HG03025 (cell line): ENCODE measurements around the gene EPB41L4B.

Experiments
- ATAC-seq: cut with Tn5 transposase; IDR thresholded peaks from one replicate; pipeline ENCODE4 v1.9.1; 2021; ENCODE audit warnings: mild to moderate bottlenecking, moderate library complexity; ENCODE audit not compliant: unreplicated experiment, low FRiP score

Gene EPB41L4B

DNA sequence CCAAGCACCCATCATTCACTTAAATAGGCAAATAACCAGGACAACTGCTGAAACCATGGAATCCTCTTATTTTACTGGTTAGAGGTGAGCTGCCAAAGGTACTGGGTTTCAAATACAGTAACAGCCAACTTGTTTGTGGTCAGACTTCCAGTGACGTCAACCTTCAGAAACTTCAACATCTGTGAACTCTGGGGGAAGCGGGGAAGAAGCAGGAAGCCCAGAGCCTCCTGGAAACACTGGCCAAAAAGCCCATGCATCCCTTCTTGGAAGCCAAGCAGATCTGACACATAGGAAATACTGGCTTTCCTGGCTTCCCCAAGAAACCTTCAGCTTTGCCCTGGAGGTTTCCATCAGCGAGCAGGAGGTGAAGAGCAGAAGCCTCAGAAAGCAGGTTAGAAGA lies 148.9 kb downstream of the EPB41L4B start:
- ATAC-seq = no peak

DNA sequence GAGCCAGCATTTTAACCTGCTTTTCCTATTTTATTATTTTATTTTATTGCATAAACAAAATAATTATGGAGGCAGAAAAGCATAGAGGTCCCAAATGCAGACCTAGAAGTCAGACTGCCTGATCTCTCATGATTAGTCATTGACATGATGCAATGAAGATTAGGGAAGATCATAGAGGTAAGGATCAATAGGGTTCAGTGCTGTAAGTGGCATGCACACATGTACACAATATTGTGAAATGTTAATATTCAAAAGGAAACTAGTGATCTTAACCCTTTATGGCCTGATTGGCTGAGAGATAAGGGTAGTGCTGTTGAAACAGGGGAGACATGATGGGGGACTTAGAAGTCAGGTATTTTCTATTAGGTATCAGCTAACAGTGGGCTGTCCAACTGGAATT lies 152.7 kb downstream of the EPB41L4B start:
- no peak for ATAC-seq

DNA sequence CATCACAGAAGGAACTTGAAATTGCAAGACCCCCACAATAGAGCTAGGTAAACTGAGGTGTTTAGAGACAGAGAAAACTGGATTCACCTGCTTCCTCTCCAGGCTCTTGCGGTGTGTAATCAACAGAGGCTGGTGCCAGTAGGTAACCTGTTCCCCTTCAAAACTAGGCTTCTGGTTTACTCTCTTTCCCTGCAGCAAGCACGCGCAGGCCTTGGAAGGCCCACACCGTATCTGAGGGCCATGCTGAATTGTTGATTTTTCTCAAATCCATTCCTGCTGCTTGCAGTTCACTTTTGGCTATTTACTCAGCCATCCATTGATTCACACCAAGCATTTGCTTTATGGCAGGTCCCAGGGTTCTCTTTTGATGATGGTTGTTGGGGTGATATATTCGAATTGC lies 153.1 kb downstream of the EPB41L4B start:
- no peak for ATAC-seq

DNA sequence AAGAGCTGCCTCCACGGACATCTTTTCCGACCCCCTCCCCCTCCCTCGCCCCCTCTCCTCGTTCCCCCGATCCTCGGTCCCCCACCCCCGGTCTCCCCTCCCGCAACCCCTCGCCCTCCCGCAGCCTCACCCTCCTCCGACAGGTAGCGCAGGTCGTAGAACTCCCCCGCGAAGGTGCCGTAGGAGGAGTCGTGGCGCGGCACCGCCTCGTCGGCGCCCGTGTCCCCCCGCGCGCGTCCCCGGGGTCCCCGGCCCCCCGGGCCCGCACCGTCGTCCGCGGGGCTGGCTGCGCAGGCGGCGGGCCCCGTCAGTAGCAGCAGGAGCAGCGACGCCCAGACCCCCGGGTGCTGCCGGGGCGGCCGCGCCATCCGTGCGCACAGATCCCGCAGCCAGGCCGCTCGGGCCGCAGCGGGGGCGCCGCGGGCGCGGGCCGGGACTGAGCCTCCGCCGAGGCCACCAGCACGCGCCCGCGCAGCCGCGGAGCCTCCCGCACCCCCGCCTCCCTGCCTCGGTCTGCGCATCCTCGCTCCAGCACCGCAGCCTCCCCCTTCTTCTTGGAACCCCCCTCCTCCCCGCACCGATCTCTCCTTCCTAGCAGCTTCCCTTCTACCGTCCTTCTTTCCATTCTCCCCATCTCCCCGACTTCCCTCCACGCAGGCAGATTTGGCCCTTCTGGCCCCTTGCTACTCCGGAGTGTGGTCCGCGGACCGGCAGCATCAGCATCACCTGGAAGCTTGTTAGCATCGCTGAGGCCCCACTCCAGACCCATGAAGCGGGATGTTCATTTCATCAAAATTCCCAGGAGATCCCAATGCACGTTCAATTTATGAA lies 153.9 kb downstream of the EPB41L4B start, which contains the start of gene FRRS1L:
Gene FRRS1L (minus strand): TSS at position 479 of the 831 bp plus-strand sequence. CDS start 111 bp downstream, at position 368.
- no peak for ATAC-seq

DNA sequence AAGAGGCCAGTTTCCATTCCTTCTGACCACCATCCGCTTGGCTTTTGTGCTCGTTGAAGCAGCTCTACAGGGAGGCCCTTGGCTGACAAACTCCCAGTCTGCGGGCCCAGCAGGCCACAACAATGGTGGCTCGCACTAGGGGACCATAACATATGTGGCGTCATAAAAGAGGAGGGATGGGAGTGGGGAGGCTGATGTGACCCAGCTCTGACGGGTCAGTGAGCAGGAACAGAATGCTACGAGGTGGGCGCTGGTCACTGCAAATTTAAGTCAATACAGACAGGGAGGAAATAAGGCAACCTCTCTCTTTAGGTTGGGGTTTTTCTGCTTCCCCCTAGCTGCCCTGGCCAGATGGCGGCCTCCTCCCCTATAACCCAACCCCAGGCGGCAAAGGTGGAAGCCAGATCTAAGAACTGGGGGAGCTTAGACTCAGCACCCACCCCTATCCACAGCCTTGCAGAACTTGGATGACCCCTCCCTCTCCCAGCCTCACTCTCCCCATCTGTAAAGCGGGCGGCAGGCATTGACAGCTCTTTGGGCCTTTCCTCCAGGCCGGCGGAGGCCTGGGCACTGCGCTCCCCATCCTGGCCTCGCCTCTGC lies 154.6 kb downstream of the EPB41L4B start:
- ATAC-seq = no peak

DNA sequence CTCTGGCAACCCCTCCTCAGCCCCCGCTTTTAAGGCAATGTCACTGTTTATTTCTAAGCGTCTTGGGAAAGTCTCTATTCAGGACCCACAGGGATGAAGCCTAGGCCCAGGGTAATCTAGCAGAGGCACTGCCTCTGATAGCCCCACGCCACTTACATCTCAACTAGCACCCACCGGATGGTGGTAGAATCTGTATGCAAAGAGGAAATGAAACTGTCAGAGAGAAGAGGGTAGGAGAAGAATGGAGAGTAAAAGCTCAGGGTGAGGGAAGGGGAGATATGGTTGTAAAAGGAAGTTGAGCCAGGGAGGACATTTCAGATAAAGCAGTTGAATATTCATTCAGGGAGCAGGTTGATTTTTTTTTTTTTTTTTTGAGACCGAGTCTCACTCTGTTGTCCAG lies 156.8 kb downstream of the EPB41L4B start:
- ATAC-seq = peak; percentile 64

DNA sequence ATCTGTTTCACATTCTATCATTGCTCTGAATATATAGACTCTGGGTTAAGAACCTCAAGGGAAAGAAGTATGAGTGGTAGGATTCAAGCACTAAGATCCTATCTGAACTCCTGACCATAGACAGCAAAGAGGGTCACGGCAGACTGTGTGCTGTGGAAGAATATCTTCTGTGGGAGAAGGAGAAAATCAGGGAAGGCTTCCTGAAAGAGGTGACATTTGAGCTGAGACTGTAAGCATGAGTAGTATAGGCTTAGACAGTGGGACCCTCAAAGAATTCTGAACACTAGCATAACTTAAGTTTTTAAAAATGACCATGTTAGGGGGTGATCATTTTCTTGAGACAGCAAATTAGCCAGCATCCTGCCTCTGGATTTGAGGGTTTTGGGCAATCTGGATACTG lies 157.7 kb downstream of the EPB41L4B start:
- no peak for ATAC-seq

DNA sequence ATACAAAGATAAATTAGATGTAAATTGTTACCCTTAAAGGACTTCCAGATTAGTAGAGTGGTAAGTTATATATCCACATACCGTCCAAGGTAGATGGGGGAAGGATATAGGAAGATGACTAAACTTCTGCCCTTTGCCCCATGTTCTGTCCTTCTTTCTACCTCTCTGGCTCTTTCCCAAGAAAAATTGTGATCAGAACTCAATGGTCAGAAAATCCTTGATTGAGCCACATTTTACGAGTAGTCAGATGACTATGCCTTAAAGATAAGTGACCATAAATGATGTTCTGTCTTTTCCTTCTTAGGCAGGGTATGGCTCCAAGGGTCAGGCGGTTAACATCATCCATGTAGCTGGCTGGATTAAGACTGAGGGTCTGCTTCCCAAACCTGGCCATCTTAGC lies 158.2 kb downstream of the EPB41L4B start:
- ATAC-seq = no peak

DNA sequence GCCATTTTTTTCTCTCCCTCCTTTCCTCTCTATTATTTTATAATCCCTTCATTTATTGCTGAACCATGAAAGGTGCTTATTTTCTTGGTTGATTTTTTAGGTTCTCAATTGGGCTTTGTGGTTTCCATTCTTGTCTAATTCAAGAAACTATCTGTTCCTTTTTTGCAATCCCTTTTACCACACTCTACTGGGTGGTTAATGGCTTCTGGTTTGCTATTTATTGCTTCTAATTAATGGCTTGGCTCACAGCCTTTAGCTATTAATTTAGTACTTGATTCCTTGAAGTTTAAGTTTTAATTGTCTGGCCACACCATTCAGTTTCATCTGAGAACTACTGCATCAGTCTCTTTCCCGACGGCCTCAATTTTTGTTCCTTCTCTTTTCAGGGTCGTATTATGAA lies 159.4 kb downstream of the EPB41L4B start:
- no peak for ATAC-seq

DNA sequence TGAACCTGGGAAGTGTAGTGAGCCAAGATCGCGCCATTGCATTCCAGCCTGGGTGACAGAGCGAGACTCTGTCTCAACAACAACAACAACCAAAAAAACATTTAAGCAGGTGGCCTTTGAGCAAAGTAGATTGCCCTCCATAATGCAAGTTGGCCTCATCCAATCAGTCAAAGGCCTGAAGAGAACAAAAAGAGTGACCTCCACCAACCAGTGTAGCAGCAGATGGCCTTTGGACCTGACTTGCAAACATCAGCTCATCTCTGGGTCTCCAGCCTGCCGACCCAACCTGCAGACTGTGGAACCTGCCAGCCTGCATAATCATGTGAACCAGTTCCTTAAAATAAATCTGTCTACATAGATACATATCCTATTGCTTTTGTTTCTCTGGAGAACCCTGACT lies 161.3 kb downstream of the EPB41L4B start:
- no peak for ATAC-seq

DNA sequence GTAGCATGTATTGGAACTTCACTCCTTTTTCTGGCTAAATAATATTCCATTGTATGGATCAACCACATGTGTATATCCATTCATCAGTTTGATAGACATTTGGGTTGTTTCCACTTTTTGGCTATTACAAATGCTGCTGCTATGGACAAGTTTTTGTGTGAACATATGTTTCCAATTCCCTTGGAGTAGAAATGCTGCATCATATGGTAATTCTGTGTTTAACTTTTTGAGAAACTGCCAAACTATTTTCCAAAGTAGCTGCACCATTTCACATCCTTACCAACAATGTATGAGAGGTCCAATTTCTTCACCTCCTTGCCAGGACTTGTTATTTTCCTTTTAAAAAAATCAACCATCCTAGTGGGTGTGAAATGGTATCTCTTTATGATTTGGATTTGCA lies 162.2 kb downstream of the EPB41L4B start:
- no peak for ATAC-seq

DNA sequence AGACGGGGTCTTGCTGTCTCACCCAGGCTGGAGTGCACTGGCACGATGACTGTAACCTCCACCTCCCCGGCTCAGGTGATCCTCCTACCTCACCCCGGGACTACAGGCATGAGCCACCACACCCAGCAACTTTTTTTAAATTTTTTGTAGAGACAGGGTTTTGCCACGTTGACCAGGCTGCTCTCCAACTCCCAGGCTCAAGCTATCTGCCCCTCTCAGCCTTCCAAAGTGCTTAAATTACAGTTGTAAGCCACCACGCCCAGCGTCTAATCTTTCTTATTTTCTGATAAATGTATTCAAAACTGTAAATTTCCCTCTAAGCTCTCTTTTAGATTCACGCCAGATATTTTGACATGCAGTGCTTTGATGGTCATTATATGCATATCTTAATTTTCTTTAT lies 164.2 kb downstream of the EPB41L4B start:
- ATAC-seq = no peak

DNA sequence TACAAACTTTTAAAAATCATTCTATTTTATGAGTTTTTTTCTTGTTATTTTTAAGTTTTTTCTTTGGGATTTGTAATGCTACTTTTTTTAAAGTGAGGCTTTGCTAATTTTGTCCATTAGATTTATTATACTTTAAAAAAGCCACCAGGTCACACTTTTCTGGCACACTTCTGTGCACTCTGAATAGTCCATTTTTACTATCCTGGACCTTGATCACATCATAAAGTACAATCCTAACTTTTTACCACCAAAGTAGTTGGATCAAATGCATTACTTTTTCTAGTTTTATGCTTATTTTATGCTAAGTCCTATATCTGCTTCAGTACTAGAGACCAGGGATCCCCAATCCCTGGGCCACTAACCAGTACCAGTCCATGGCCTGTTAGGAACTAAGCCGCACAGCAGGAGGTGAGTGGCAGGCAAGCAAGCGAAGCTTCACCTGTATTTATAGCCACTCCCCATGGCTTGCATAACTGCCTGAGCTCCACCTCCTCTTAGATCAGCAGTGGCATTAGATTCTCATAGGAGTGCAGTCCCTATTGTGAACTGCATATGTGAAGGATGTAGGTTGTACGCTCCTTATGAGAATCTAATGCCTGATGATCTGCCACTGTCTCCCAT lies 169.8 kb downstream of the EPB41L4B start:
- no peak for ATAC-seq

DNA sequence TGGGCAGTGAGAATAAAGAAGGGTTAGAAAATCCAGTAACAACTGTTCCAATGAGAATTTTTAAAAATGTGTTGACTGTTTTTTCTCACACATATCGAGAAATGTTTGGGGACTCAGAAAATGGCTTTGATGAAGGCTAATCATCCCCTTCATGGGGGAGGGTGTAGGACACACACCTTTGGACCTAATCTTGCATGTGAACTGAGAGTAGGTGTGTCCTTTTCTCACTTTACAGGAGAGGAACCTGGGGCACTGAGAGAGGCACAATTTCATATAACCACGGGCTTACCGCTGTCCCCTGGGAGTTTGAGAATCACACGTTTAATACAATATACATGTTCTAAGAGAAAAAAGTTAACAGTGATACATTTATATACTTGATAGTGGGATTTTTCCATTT lies 171.1 kb downstream of the EPB41L4B start:
- no peak for ATAC-seq

DNA sequence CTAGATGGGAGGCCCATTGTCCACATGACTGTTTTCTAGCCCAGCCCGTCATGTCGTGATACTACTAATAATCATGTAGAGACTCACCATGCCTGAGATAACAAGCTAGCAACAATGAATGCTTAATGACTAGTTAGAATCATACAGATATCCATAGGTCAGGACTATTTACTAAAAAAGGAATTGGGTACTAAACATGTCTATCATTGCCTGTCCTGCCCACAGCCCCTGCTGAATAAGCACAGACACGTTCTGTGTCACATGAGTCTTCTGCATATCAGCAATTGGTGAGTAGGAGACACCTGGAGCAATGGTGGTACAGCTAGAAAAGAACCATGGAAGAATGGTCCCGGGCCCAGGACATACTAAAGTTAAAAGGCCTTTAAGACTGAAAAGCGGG lies 171.8 kb downstream of the EPB41L4B start:
- no peak for ATAC-seq

DNA sequence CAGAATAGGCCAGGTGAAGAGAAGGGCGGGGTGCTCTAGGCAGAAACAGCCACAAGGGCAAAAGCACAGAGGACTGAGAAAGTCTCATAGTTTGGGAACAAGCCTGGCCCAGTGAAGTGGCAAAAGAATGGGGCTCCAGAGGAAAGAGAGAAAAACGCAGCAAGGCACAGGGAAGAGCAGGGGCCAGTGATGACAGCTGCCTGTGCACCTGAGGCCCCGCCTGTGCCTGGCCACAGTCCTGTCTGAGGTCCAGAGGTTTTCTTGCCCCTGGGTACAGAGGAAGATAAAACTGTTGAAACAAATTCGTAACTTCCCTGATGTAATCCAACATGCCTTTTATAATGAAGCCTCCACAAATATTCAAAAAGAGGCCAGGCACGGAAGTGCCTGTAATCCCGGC lies 175.8 kb downstream of the EPB41L4B start:
- no peak for ATAC-seq

DNA sequence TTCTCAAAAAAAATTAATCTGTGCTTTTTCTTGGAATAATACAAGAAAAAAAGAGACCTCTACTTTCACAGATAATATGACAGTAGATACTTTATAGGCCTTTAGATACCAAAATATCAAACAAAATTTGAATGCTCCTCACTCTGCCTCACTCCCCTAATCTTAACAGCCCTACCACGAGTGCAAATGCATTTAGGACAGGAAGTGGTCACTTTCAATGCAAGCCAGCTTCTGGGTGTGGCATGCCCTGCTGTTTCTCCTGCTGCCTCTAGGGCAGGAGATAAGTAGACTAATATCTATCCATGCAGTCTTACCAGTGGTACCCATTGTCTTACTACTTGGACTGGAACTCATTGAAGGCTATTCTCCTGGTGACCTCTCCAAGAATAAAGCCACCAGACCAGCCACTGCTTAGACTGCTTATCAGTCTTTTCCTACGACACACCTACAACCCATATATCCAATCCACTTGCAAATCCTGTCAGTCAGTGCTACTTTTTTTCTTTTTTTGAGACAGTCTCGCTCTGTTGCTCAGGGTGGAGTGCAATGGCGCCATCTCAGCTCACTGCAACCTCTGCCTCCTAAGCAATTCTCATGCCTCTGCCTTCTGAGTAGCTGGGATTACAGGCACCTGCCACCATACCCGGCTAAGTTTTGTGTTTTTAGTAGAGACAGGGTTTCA lies 176.8 kb downstream of the EPB41L4B start:
- ATAC-seq = peak; percentile 83

DNA sequence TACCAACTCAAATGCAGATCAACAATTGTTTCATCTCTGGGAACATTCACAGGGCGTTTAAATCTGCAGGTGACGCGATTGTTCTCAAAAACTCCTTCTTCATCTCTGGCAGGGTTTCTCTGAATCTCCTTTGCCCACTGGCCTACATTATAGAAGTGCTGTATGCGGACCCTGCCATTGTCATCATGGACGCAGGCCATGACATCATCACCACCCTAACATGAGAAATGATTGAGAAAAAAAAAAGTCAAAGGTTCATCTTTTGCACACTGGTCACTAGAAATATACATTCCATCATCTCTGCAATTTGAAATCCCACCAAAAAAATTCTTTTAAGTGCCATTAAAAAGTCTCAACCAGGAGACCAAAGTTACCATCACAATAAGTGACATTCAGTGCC lies 179.5 kb downstream of the EPB41L4B start:
- ATAC-seq = no peak

DNA sequence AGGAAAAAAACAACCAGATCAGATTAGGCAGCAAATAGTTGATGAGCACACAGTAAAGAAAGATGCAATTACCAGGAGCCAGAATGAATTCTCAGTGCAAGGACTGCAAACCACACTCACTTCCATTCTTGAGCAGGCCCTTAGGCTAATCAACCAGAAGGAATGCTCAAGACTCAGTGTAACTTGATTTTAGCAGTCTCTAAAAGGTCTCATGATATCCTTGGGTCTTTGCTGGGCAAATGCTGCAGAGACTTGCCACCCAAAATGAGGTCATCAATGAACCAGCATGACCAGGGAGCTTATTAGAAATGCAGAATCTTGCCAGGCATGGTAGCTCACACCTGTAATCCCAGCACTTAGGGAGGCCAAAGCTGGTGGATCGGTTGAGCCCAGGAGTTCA lies 181.0 kb downstream of the EPB41L4B start:
- no peak for ATAC-seq

DNA sequence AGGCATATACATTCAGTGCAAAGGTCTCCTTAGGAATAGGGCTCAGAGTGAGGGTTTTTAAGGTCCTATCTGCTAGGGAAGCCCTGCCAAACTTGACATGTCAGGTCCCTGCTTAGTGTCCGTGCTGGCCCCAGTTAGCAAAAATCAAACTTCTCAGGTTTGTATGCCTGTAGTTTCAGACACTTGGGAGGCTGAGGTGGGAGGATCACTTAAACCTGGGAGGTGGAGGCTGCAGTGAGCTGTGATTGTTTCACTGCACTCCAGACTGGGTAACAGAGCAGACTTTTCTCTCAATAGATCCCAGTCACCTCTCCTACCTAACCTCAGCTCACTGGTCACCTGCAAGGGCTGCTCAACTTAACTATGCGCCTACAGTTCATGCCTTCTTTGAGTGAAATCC lies 182.4 kb downstream of the EPB41L4B start:
- ATAC-seq = no peak

DNA sequence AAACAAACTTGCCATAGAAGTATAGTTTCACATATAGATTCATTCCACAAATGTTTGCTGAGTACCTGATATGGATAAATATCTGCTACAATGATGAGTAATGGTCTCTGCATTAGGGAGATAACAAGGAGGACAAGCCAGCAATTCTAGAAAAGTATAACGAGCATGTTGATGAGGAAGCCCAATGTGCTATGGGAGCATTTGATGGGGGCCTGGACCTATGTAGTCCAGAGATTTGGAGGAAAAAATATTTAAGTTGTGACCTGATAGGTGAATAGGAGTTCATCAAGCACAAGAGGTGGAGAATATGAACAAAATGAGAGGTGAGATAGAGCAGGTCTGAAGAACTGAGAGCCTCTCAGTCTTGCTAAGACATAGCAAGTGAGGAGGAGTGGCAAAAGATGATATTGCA lies 186.7 kb downstream of the EPB41L4B start:
- no peak for ATAC-seq
